ENCODE results near the gene DPYSL5.

DPYSL5 gene

GRCh38 chr2:26934335-26934724 is 86.4 kb downstream of the DPYSL5 start:
- no peak for DNase-seq

GRCh38 chr2:26934985-26935384 is 87.1 kb downstream of the DPYSL5 start:
- no peak for DNase-seq

GRCh38 chr2:26936855-26937254 is 88.9 kb downstream of the DPYSL5 start:
- no peak for DNase-seq

- no peak for DNase-seq
Measured at GRCh38 chr2:26938399-26939118, 90.6 kb downstream of the DPYSL5 start.

GRCh38 chr2:26940001-26940400 is 92.1 kb downstream of the DPYSL5 start:
- no peak for DNase-seq

- DNase-seq: no peak
Measured at GRCh38 chr2:26941486-26941885, 93.6 kb downstream of the DPYSL5 start.

GRCh38 chr2:26942543-26943295 is 94.8 kb downstream of the DPYSL5 start:
- peak; percentile 37 for DNase-seq

- no peak for DNase-seq
Measured at GRCh38 chr2:26945991-26946750, 98.2 kb downstream of the DPYSL5 start.

- DNase-seq: no peak
Measured at GRCh38 chr2:26946841-26947784, 99.2 kb downstream of the DPYSL5 start.

- DNase-seq: no peak
Measured at GRCh38 chr2:26948800-26949199, 100.9 kb downstream of the DPYSL5 start.

GRCh38 chr2:26950246-26950645 is 102.3 kb downstream of the DPYSL5 start:
- no peak for DNase-seq

- no peak for DNase-seq
Measured at GRCh38 chr2:26951236-26951635, 103.3 kb downstream of the DPYSL5 start.

GRCh38 chr2:26952374-26952773 is 104.4 kb downstream of the DPYSL5 start:
- DNase-seq: no peak

GRCh38 chr2:26954135-26954534 is 106.2 kb downstream of the DPYSL5 start:
- no peak for DNase-seq

- no peak for DNase-seq
Measured at GRCh38 chr2:26957041-26957440, 109.1 kb downstream of the DPYSL5 start.

- no peak for DNase-seq
Measured at GRCh38 chr2:26957534-26957933, 109.6 kb downstream of the DPYSL5 start.

- no peak for DNase-seq
Measured at GRCh38 chr2:26959331-26959730, 111.4 kb downstream of the DPYSL5 start.

- no peak for DNase-seq
Measured at GRCh38 chr2:26964446-26965130, 116.7 kb downstream of the DPYSL5 start.

- DNase-seq: no peak
Measured at GRCh38 chr2:26968001-26968400, 120.1 kb downstream of the DPYSL5 start.

GRCh38 chr2:26969077-26969844 is 121.3 kb downstream of the DPYSL5 start:
- no peak for DNase-seq
